DND-41 (cell line): ENCODE data around the gene SPHK1.

Experiments
- ATAC-seq: fragments of 200-7000 bp; cut with Tn5 transposase; 3 replicates; pipeline ENCODE4 v1.9.1; 2021; ENCODE audit warnings: low read depth; ENCODE audit not compliant: insufficient read depth
- DNase-seq: peaks from one replicate; pipeline ENCODE4 v3.0.0-alpha.2; 2020
- H2AFZ ChIP-seq: 2 replicates; pipeline ENCODE4 v1.6.0; 2012; ENCODE audit warnings: low read depth, low read length
- H3K27ac ChIP-seq: 2 replicates; pipeline ENCODE4 v1.5.1; 2012; ENCODE audit warnings: low read length, inconsistent platforms
- H3K27me3 ChIP-seq: fragments of 200-600 bp; sonication (generic); 2 replicates; pipeline ENCODE4 v1.6.0; 2012; ENCODE audit warnings: low read length, mild to moderate bottlenecking, inconsistent platforms; ENCODE audit not compliant: insufficient read depth, poor library complexity
- H3K36me3 ChIP-seq: 2 replicates; pipeline ENCODE4 v1.5.1; 2012; ENCODE audit warnings: low read length, inconsistent platforms; ENCODE audit not compliant: insufficient read depth
- H3K4me1 ChIP-seq: 2 replicates; pipeline ENCODE4 v1.5.1; 2012; ENCODE audit warnings: mild to moderate bottlenecking, low read length; ENCODE audit not compliant: insufficient read depth
- H3K4me2 ChIP-seq: 2 replicates; pipeline ENCODE4 v1.6.0; 2012; ENCODE audit warnings: mild to moderate bottlenecking, moderate library complexity, low read length, inconsistent platforms; ENCODE audit not compliant: insufficient read depth
- H3K4me3 ChIP-seq, 2 experiments: fragments of 200-600 bp in 1 of 2; shearing (Covaris generic) in 1 of 2; 2 replicates each; pipeline ENCODE4 v1.5.1; 2012 to 2016; ENCODE audit warnings: inconsistent platforms in 2 of 2, low read length in 2 of 2, mild to moderate bottlenecking in 2 of 2, low read depth in 1 of 2, moderate library complexity in 1 of 2
- H3K79me2 ChIP-seq: 2 replicates; pipeline ENCODE4 v1.6.0; 2012; ENCODE audit warnings: low read length, inconsistent platforms; ENCODE audit not compliant: insufficient read depth
- H3K9ac ChIP-seq: 2 replicates; pipeline ENCODE4 v1.6.0; 2012; ENCODE audit warnings: low read depth, mild to moderate bottlenecking, inconsistent platforms, low read length, moderate library complexity
- H3K9me3 ChIP-seq: 2 replicates; pipeline ENCODE4 v1.5.1; 2012; ENCODE audit warnings: low read length, moderate library complexity, mild to moderate bottlenecking, inconsistent platforms; ENCODE audit not compliant: insufficient read depth, severe bottlenecking
- H4K20me1 ChIP-seq: 2 replicates; pipeline ENCODE4 v1.6.0; 2012; ENCODE audit warnings: low read length; ENCODE audit not compliant: insufficient read depth
- CTCF ChIP-seq: IDR thresholded peaks from 2 replicates; pipeline ENCODE4 v1.5.1; 2012; ENCODE audit warnings: borderline replicate concordance, low read length, moderate library complexity, mild to moderate bottlenecking; ENCODE audit not compliant: poor library complexity, severe bottlenecking; ENCODE audit errors: extremely low read depth
- EZH2 ChIP-seq: IDR thresholded peaks from 3 replicates; pipeline ENCODE4 v1.6.1; 2012; ENCODE audit warnings: borderline replicate concordance, low read depth, mild to moderate bottlenecking, moderate library complexity, low read length, inconsistent platforms; ENCODE audit not compliant: severe bottlenecking

SPHK1 gene

DNA sequence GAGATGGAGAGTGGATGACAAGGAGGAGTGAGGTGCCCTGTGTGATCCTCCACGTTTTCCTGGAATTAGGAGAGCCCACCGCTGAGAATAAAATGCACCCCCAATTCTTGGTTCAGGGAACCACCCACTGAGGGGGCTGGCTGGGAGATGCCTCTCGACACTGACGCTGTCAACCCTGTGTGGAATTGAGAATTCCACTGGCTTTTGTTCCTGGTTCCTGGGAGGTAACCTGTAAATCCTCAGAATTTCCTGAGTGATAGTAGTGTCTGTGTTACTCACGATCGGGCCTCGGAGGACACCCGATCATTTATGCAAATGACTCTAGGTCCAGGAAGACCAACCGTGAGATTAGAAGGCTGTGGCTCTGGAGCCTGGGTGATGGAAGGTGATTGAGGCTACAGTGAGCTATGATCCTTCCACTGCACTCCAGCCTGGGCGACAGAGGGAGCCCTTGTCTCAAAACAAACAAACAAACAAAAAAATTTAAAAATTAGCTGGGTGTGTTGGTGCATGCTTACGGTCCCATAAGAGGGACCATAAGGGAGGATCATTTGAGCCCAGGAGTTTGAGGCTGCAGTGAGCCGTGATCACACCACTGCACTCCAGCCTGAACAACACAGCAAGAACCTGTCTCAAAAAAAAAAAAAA is 19.0 kb upstream of the SPHK1 start:
- no peak overlapping the region for H3K4me3 ChIP-seq
- ATAC-seq (no peak), DNase-seq (no peak)
- no peaks in the 10 kb centered on the region for H3K79me2 ChIP-seq
- peaks cover 16% of the 10 kb centered on the region for H3K4me1 ChIP-seq
- no peak overlapping the region for H3K4me2 ChIP-seq
- no peak overlapping the region for H3K9ac ChIP-seq
- H4K20me1 ChIP-seq: no peaks in the 10 kb centered on the region
- H3K27me3 ChIP-seq: no peaks in the 10 kb centered on the region
- H3K27ac ChIP-seq: no peak overlapping the region
- TF ChIP-seq EZH2: no peak
- no peak for TF ChIP-seq CTCF
- H3K36me3 ChIP-seq: no peaks in the 10 kb centered on the region
- no peak overlapping the region for H2AFZ ChIP-seq
- no peaks in the 10 kb centered on the region for H3K9me3 ChIP-seq

- Histone ChIP-seq H3K4me2 (no peak overlapping the region), H3K27ac (no peak overlapping the region)
These were observed 18.2 kb upstream of the SPHK1 start for GRCh38 chr17:76366247-76366646.

GRCh38 chr17:76367642-76368041 is 16.8 kb upstream of the SPHK1 start:
- no peak overlapping the region for H3K27ac ChIP-seq
- peaks cover 16% of the 10 kb centered on the region for H3K4me1 ChIP-seq
- ATAC-seq (no peak), DNase-seq (no peak)
- no peaks in the 10 kb centered on the region for H3K36me3 ChIP-seq
- H4K20me1 ChIP-seq: no peaks in the 10 kb centered on the region
- H3K4me3 ChIP-seq: no peak overlapping the region
- no peaks in the 10 kb centered on the region for H3K27me3 ChIP-seq
- H3K9me3 ChIP-seq: no peaks in the 10 kb centered on the region
- no peak overlapping the region for H2AFZ ChIP-seq
- H3K4me2 ChIP-seq: no peak overlapping the region
- TF ChIP-seq CTCF: no peak
- no peak for TF ChIP-seq EZH2
- no peak overlapping the region for H3K9ac ChIP-seq
- no peaks in the 10 kb centered on the region for H3K79me2 ChIP-seq

More at GRCh38 chr17:76366247-76366646, 18.2 kb upstream of the SPHK1 start:
- no peak for DNase-seq
- no peak for TF ChIP-seq CTCF
- TF ChIP-seq EZH2: no peak
- H3K27me3 ChIP-seq: no peaks in the 10 kb centered on the region
- H3K36me3 ChIP-seq: no peaks in the 10 kb centered on the region
- no peaks in the 10 kb centered on the region for H3K9me3 ChIP-seq
- no peak overlapping the region for H3K4me3 ChIP-seq
- H3K79me2 ChIP-seq: no peaks in the 10 kb centered on the region
- H4K20me1 ChIP-seq: no peaks in the 10 kb centered on the region
- no peak overlapping the region for H3K9ac ChIP-seq
- ATAC-seq: no peak
- no peak overlapping the region for H2AFZ ChIP-seq
- H3K4me1 ChIP-seq: peaks cover 16% of the 10 kb centered on the region

GRCh38 chr17:76368545-76368944 is 15.9 kb upstream of the SPHK1 start:
- peaks cover 16% of the 10 kb centered on the region for H3K4me1 ChIP-seq
- H3K4me2 ChIP-seq: peak overlapping the region; percentile 62
- H4K20me1 ChIP-seq: no peaks in the 10 kb centered on the region
- ATAC-seq: peak; percentile 97
- H3K79me2 ChIP-seq: no peaks in the 10 kb centered on the region
- H2AFZ ChIP-seq: peak overlapping the region; percentile 84
- no peaks in the 10 kb centered on the region for H3K9me3 ChIP-seq
- DNase-seq: peak; percentile 75
- H3K27me3 ChIP-seq: no peaks in the 10 kb centered on the region
- TF ChIP-seq CTCF (peak; percentile 30), EZH2 (no peak)
- peak overlapping the region in 1 of 2 experiments; percentile 49; a peak in 2 of 4 replicates for H3K4me3 ChIP-seq
- peak overlapping the region; percentile 57 for H3K9ac ChIP-seq
- H3K27ac ChIP-seq: peak overlapping the region; percentile 79
- H3K36me3 ChIP-seq: no peaks in the 10 kb centered on the region
